Measurements from ENCODE around the gene MED27. TPM values are rescaled to one million over a fixed set of nuclear protein-coding genes. Genes with fewer than 3 reads are reported as not detected.
"Not testable (repeated sequence)": the region's sequence is repeated elsewhere in the genome, so short reads cannot be mapped to it uniquely, and the experiment has no call there.

The MED27 gene
- total RNA-seq, 1 donor, result 13.3 TPM

DNA sequence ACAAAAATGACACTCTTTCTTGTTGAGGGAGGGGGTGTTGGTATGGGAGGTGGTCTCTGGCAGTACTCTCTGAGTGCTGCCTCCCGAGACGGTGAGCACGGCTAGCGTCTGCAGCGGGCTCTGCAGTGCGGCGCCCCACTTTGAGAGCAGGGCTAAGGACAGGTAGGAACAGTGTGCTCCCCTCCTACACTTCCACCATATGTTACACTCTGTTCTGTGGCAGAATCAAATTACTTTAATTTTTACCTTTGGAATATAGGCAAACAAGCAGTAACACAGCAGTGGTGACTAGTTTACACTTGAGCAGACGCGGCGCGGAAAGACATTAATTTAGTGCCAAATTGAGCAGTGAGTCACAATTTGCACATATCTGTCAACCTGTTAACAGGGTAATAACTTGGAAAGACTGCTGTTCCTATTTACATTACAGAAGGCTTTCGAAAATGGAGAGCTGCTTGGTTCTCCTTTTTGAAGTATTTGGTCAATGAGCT, 136.3 kb downstream of the MED27 start:
- Histone ChIP-seq H3K9me3 (ENCODE audit: low read depth, low read length) (no peaks in the 10 kb centered on the region), H3K27me3 (ENCODE audit: insufficient read depth, low read length) (no peaks in the 10 kb centered on the region), H3K4me3 (ENCODE audit: low read length) (no peak overlapping the region), H3K4me1 (ENCODE audit: insufficient read depth, low read length) (peaks cover 9% of the 10 kb centered on the region)

- no peaks in the 10 kb centered on the region for H3K27me3 ChIP-seq (ENCODE audit: insufficient read depth, low read length)
- H3K9me3 ChIP-seq (ENCODE audit: low read depth, low read length), result no peaks in the 10 kb centered on the region
- H3K4me1 ChIP-seq (ENCODE audit: insufficient read depth, low read length), result peaks cover 9% of the 10 kb centered on the region
Measured at GRCh38 chr9:131942146-131942720, 137.4 kb downstream of the MED27 start.

DNA sequence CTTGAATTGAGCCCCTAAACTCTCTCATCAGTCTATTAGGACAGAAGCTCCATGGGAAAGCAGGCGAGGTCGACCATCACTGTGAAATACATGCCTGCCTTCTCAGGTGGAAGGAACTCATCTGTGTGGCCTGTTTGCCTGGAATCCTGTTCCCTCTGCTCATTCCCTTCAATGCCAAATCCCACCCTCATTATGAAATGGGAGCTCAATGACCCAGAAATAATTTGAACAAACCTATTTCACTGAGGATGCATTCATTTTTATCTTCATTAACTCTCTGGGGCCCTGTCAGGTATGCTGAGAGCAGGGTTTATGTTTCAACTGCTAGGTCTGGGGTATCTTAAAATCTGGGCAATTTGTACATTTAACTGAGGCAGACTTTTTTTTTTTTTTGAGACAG, 142.2 kb downstream of the MED27 start:
- H3K4me1 ChIP-seq (ENCODE audit: insufficient read depth, low read length), result no peaks in the 10 kb centered on the region
- H3K4me3 ChIP-seq (ENCODE audit: low read length), result no peak overlapping the region

More at GRCh38 chr9:131942146-131942720, 137.4 kb downstream of the MED27 start:
- H3K4me3 ChIP-seq (ENCODE audit: low read length), result no peak overlapping the region

GRCh38 chr9:131936929-131937328, 142.7 kb downstream of the MED27 start:
- H3K9me3 ChIP-seq (ENCODE audit: low read depth, low read length), result no peaks in the 10 kb centered on the region
- H3K27me3 ChIP-seq (ENCODE audit: insufficient read depth, low read length), result no peaks in the 10 kb centered on the region
- H3K4me1 ChIP-seq (ENCODE audit: insufficient read depth, low read length), result no peaks in the 10 kb centered on the region
- no peak overlapping the region for H3K4me3 ChIP-seq (ENCODE audit: low read length)

More for the DNA sequence above, 142.2 kb downstream of the MED27 start:
- no peaks in the 10 kb centered on the region for H3K9me3 ChIP-seq (ENCODE audit: low read depth, low read length)
- no peaks in the 10 kb centered on the region for H3K27me3 ChIP-seq (ENCODE audit: insufficient read depth, low read length)

GRCh38 chr9:131934673-131935072, 145.0 kb downstream of the MED27 start:
- H3K4me1 ChIP-seq (ENCODE audit: insufficient read depth, low read length), result no peaks in the 10 kb centered on the region
- no peaks in the 10 kb centered on the region for H3K27me3 ChIP-seq (ENCODE audit: insufficient read depth, low read length)
- no peak overlapping the region for H3K4me3 ChIP-seq (ENCODE audit: low read length)
- H3K9me3 ChIP-seq (ENCODE audit: low read depth, low read length), result no peaks in the 10 kb centered on the region

- Histone ChIP-seq H3K9me3 (ENCODE audit: low read depth, low read length) (no peaks in the 10 kb centered on the region), H3K4me3 (ENCODE audit: low read length) (no peak overlapping the region), H3K27me3 (ENCODE audit: insufficient read depth, low read length) (no peaks in the 10 kb centered on the region), H3K4me1 (ENCODE audit: insufficient read depth, low read length) (no peaks in the 10 kb centered on the region)
Measured at GRCh38 chr9:131927091-131927490, 152.6 kb downstream of the MED27 start.

- H3K27me3 ChIP-seq (ENCODE audit: insufficient read depth, low read length), result no peaks in the 10 kb centered on the region
- H3K9me3 ChIP-seq (ENCODE audit: low read depth, low read length), result no peaks in the 10 kb centered on the region
- no peak overlapping the region for H3K4me3 ChIP-seq (ENCODE audit: low read length)
- no peaks in the 10 kb centered on the region for H3K4me1 ChIP-seq (ENCODE audit: insufficient read depth, low read length)
Measured at GRCh38 chr9:131926360-131926922, 153.2 kb downstream of the MED27 start.

DNA sequence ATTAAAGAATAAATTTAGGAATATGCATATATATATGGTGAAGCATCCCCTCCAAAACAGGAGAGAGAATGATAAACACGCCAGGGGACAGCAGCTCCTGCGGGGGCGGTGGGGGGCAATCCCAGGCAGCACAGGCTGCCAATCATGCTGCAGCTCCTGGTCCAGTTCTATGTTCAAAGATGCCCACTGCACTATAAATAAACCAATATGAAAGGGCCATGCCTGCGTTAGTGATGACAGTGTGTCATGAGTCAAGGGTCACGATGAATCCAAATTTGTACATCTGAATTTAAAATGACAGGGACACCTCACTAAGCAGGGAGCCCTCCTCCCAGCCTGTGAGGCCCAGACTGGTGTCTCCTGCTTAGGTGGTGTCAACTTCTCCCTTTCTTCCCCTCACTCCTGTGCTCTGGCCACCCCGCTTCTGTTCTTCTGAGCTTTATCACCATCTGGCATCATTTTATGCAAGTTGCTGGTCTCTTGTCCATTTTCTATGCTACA, 153.9 kb downstream of the MED27 start:
- Histone ChIP-seq H3K27me3 (ENCODE audit: insufficient read depth, low read length) (no peaks in the 10 kb centered on the region), H3K4me1 (ENCODE audit: insufficient read depth, low read length) (no peaks in the 10 kb centered on the region), H3K9me3 (ENCODE audit: low read depth, low read length) (no peaks in the 10 kb centered on the region), H3K4me3 (ENCODE audit: low read length) (no peak overlapping the region)

GRCh38 chr9:131923766-131924165, 155.9 kb downstream of the MED27 start:
- Histone ChIP-seq H3K4me3 (ENCODE audit: low read length) (no peak overlapping the region), H3K9me3 (ENCODE audit: low read depth, low read length) (no peaks in the 10 kb centered on the region), H3K27me3 (ENCODE audit: insufficient read depth, low read length) (no peaks in the 10 kb centered on the region), H3K4me1 (ENCODE audit: insufficient read depth, low read length) (no peaks in the 10 kb centered on the region)

GRCh38 chr9:131923132-131923671, 156.5 kb downstream of the MED27 start:
- no peaks in the 10 kb centered on the region for H3K27me3 ChIP-seq (ENCODE audit: insufficient read depth, low read length)
- H3K9me3 ChIP-seq (ENCODE audit: low read depth, low read length), result no peaks in the 10 kb centered on the region
- no peak overlapping the region for H3K4me3 ChIP-seq (ENCODE audit: low read length)
- H3K4me1 ChIP-seq (ENCODE audit: insufficient read depth, low read length), result no peaks in the 10 kb centered on the region

DNA sequence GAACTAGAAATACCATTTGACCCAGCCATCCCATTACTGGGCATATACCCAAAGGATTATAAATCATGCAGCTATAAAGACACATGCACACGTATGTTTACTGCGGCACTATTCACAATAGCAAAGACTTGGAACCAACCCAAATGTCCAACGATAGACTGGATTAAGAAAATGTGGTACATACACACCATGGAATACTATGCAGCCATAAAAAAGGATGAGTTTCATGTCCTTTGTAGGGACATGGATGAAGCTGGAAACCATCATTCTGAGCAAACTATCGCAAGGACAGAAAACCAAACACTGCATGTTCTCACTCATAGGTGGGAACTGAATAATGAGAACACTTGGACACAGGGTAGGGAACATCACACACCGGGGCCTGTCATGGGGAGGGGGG, 158.0 kb downstream of the MED27 start:
- H3K27me3 ChIP-seq (ENCODE audit: insufficient read depth, low read length); H3K4me1 ChIP-seq (ENCODE audit: insufficient read depth, low read length): not testable (repeated sequence)

DNA sequence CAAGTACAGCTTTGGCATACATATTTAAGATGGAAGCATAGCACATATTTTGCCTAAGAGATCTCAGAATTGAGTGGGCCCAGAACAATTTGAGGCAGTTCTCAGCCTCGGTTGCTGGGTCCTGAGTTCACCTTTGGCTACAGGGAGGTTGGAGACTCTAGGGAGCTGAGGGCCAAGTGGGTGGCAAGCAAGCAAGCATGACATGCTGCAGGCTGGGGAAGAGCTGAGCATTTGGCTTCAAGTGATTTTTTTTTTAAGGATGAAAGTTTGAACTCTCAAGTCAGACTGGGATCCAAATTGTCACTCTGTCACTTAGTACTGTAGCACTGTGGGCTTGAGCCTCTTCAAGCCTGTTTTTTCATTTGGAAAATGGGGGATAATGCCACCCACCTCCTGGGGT, 160.5 kb downstream of the MED27 start:
- Histone ChIP-seq H3K4me1 (ENCODE audit: insufficient read depth, low read length) (no peaks in the 10 kb centered on the region), H3K9me3 (ENCODE audit: low read depth, low read length) (no peaks in the 10 kb centered on the region), H3K27me3 (ENCODE audit: insufficient read depth, low read length) (no peaks in the 10 kb centered on the region), H3K4me3 (ENCODE audit: low read length) (no peak overlapping the region)

More for the DNA sequence above, 158.0 kb downstream of the MED27 start:
- H3K4me3 ChIP-seq (ENCODE audit: low read length); H3K9me3 ChIP-seq (ENCODE audit: low read depth, low read length): not testable (repeated sequence)

GRCh38 chr9:131918481-131918880, 161.2 kb downstream of the MED27 start:
- no peaks in the 10 kb centered on the region for H3K9me3 ChIP-seq (ENCODE audit: low read depth, low read length)
- no peaks in the 10 kb centered on the region for H3K27me3 ChIP-seq (ENCODE audit: insufficient read depth, low read length)
- no peaks in the 10 kb centered on the region for H3K4me1 ChIP-seq (ENCODE audit: insufficient read depth, low read length)

DNA sequence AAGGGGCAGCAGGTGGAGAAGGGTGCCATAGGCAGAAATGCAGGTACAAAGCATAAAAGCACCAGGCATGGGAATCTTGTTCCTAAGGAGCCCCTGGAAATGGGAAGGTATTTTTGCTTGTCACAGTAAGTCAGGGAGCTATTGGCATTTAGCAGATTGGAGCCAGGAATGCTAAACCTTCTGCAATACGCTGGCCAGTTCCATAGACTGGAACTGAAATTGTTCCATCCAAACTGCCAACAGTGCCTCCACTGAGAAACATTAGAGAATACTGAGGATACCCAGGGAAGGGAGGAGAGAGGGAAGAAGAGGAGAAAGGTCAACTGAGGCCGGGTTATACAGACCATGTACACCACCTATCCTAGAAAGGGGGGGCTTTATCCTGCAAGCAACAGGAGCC, 162.7 kb downstream of the MED27 start:
- Histone ChIP-seq H3K4me3 (ENCODE audit: low read length) (no peak overlapping the region), H3K9me3 (ENCODE audit: low read depth, low read length) (no peaks in the 10 kb centered on the region), H3K27me3 (ENCODE audit: insufficient read depth, low read length) (no peaks in the 10 kb centered on the region), H3K4me1 (ENCODE audit: insufficient read depth, low read length) (no peaks in the 10 kb centered on the region)

More at GRCh38 chr9:131918481-131918880, 161.2 kb downstream of the MED27 start:
- H3K4me3 ChIP-seq (ENCODE audit: low read length), result no peak overlapping the region

GRCh38 chr9:131915181-131915580, 164.5 kb downstream of the MED27 start:
- H3K4me3 ChIP-seq (ENCODE audit: low read length), result no peak overlapping the region
- H3K4me1 ChIP-seq (ENCODE audit: insufficient read depth, low read length), result no peaks in the 10 kb centered on the region
- no peaks in the 10 kb centered on the region for H3K27me3 ChIP-seq (ENCODE audit: insufficient read depth, low read length)
- H3K9me3 ChIP-seq (ENCODE audit: low read depth, low read length), result no peaks in the 10 kb centered on the region

DNA sequence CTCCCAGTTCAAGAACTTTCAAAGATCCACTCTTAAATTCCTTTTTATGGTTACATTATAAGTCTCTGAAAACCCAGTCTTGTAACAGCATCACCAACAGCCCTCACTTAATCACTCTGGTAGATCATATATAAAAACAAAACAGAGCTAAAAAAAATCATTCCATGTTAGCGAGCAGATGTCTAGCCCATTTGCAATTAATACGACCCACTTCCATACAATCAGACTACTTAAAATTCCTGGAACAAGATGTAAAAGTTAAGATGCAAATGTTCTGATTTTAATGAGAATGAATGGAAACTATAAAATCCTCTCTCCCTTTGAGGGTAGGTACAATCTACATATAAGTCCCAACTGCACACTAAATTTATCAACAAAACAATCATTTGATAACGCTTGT, 167.0 kb downstream of the MED27 start:
- no peaks in the 10 kb centered on the region for H3K4me1 ChIP-seq (ENCODE audit: insufficient read depth, low read length)
- no peak overlapping the region for H3K4me3 ChIP-seq (ENCODE audit: low read length)
- H3K27me3 ChIP-seq (ENCODE audit: insufficient read depth, low read length), result no peaks in the 10 kb centered on the region
- no peaks in the 10 kb centered on the region for H3K9me3 ChIP-seq (ENCODE audit: low read depth, low read length)
